HEK293T (cell line): ENCODE data around the gene DCDC2B.
"Not testable (repeated sequence)": the region's sequence is repeated elsewhere in the genome, so short reads cannot be mapped to it uniquely, and the experiment has no call there.

Experiments used
- CTCF ChIA-PET: fragments of 350-600 bp; formaldehyde crosslinking; extraction: SDS; loops from one replicate; lab custom pipeline; 2021; ENCODE audit warnings: antibody characterized with exemption, inconsistent platforms; lab: Yijun Ruan, JAX
- POLR2A ChIA-PET: fragments of 350-600 bp; formaldehyde crosslinking; extraction: SDS; loops from one replicate; lab custom pipeline; 2020; ENCODE audit warnings: antibody characterized with exemption, inconsistent platforms; lab: Yijun Ruan, JAX
- DNase-seq: peaks from one replicate; pipeline ENCODE4 v3.0.0; 2012; ENCODE audit warnings: mixed read lengths; ENCODE audit errors: extremely low spot score
- ARNT ChIP-seq: fragments of 450-650 bp; IDR thresholded peaks from 2 replicates; pipeline ENCODE4 v1.6.1; 2017; ENCODE audit warnings: mild to moderate bottlenecking
- BHLHE40 ChIP-seq: fragments of 450-650 bp; IDR thresholded peaks from 2 replicates; pipeline ENCODE4 v1.6.1; 2016; ENCODE audit warnings: mild to moderate bottlenecking, moderate library complexity, borderline replicate concordance
- CTBP1 ChIP-seq: fragments of 450-650 bp; IDR thresholded peaks from 2 replicates; pipeline ENCODE4 v1.6.1; 2016; ENCODE audit warnings: borderline replicate concordance
- ELF4 ChIP-seq: fragments of 450-650 bp; IDR thresholded peaks from 2 replicates; pipeline ENCODE4 v1.6.1; 2017; ENCODE audit warnings: antibody characterized with exemption
- FOXA1 ChIP-seq: fragments of 450-650 bp; IDR thresholded peaks from 2 replicates; pipeline ENCODE4 v1.6.1; 2016; ENCODE audit warnings: mild to moderate bottlenecking
- FOXK2 ChIP-seq: fragments of 450-650 bp; IDR thresholded peaks from 2 replicates; pipeline ENCODE4 v1.6.1; 2016; ENCODE audit warnings: mild to moderate bottlenecking
- FOXM1 ChIP-seq: fragments of 450-650 bp; IDR thresholded peaks from 2 replicates; pipeline ENCODE4 v1.6.1; 2017; ENCODE audit warnings: mild to moderate bottlenecking, borderline replicate concordance
- HDGF ChIP-seq: fragments of 450-650 bp; IDR thresholded peaks from 2 replicates; pipeline ENCODE4 v1.6.1; 2017; ENCODE audit warnings: antibody characterized with exemption, borderline replicate concordance
- L3MBTL2 ChIP-seq: fragments of 450-650 bp; conservative IDR thresholded peaks from 2 replicates; pipeline ENCODE4 v1.6.1; 2016; ENCODE audit warnings: mild to moderate bottlenecking
- LEF1 ChIP-seq: fragments of 450-650 bp; IDR thresholded peaks from 2 replicates; pipeline ENCODE4 v1.6.1; 2017; ENCODE audit warnings: mild to moderate bottlenecking, borderline replicate concordance
- NFRKB ChIP-seq: fragments of 450-650 bp; IDR thresholded peaks from 2 replicates; pipeline ENCODE4 v1.6.1; 2016; ENCODE audit warnings: mild to moderate bottlenecking, moderate library complexity
- PKNOX1 ChIP-seq: fragments of 450-650 bp; IDR thresholded peaks from 2 replicates; pipeline ENCODE4 v1.6.1; 2016
- SP1 ChIP-seq: fragments of 450-650 bp; IDR thresholded peaks from 2 replicates; pipeline ENCODE4 v1.6.1; 2017
- SUZ12 ChIP-seq: fragments of 450-650 bp; IDR thresholded peaks from 2 replicates; pipeline ENCODE4 v1.6.1; 2016; ENCODE audit warnings: mild to moderate bottlenecking
- TARDBP ChIP-seq: fragments of 450-650 bp; IDR thresholded peaks from 2 replicates; pipeline ENCODE4 v1.6.1; 2016
- ZNF384 ChIP-seq: fragments of 450-650 bp; IDR thresholded peaks from 2 replicates; pipeline ENCODE4 v1.6.1; 2016

The DCDC2B gene

GRCh38 chr1:32208891-32209328, at the start of gene DCDC2B:
TSS of gene DCDC2B (plus strand) at chr1:32209089. CDS start at chr1:32209094, 5 bp downstream.
- no peak for TF ChIP-seq ZNF384
- CTCF ChIA-PET, result interaction anchor here (0.9 kb wide), 1 partner anchor 39 kb away, joined by 3 read pairs; no protein-coding TSS in a partner anchor
- no peak for DNase-seq
- POLR2A ChIA-PET, result interaction anchor here (0.7 to 1.4 kb wide), 3 partner anchors 9 to 13 kb away, joined by 3 to 5 read pairs (median 3); partner anchors contain the start of genes CCDC28B, EIF3I and TMEM234

GRCh38 chr1:32159189-32159588, 49.7 kb upstream of the DCDC2B start:
- ChIA-PET CTCF (no interaction called here), POLR2A (no interaction called here)
- TF ChIP-seq HDGF, result no peak
- TF ChIP-seq SUZ12, result no peak
- TF ChIP-seq NFRKB, result no peak
- no peak for TF ChIP-seq CTBP1

GRCh38 chr1:32163405-32163804, 45.5 kb upstream of the DCDC2B start:
- ChIA-PET POLR2A (interaction anchor here (1.5 kb wide), 1 partner anchor 16 kb away, joined by 6 read pairs; the partner anchor contains the start of gene TXLNA), CTCF (interaction anchor here (0.6 to 0.7 kb wide), 2 partner anchors 10 to 37 kb away, joined by 3 to 5 read pairs; partner anchors contain the start of gene CCDC28B)
- no peak for TF ChIP-seq LEF1
- TF ChIP-seq HDGF, result no peak
- TF ChIP-seq CTBP1, result no peak
- no peak for TF ChIP-seq BHLHE40
- TF ChIP-seq ELF4, result no peak
- no peak for TF ChIP-seq TARDBP
- TF ChIP-seq SUZ12, result no peak
- TF ChIP-seq NFRKB, result no peak
- DNase-seq, result no peak

More at GRCh38 chr1:32159189-32159588, 49.7 kb upstream of the DCDC2B start:
- no peak for DNase-seq

GRCh38 chr1:32165633-32166032, 43.3 kb upstream of the DCDC2B start:
- CTCF ChIA-PET, DNase-seq, POLR2A ChIA-PET: not testable (repeated sequence)

- CTCF ChIA-PET, result no interaction called here
- POLR2A ChIA-PET, result interaction anchor here (1.3 kb wide), 1 partner anchor 8 kb away, joined by 4 read pairs; the partner anchor contains the start of gene TXLNA
Measured at GRCh38 chr1:32170991-32171390, 37.9 kb upstream of the DCDC2B start.

GRCh38 chr1:32172621-32173245, 36.2 kb upstream of the DCDC2B start:
- ChIA-PET CTCF (no interaction called here), POLR2A (no interaction called here)
- TF ChIP-seq SUZ12 (no peak), TARDBP (no peak), ZNF384 (no peak), ARNT (no peak), L3MBTL2 (no peak), BHLHE40 (no peak), FOXM1 (no peak)
- DNase-seq, result no peak

More at GRCh38 chr1:32170991-32171390, 37.9 kb upstream of the DCDC2B start:
- TF ChIP-seq PKNOX1, result no peak
- no peak for TF ChIP-seq FOXM1
- TF ChIP-seq ZNF384, result no peak
- no peak for TF ChIP-seq BHLHE40
- no peak for TF ChIP-seq FOXA1
- no peak for TF ChIP-seq LEF1
- DNase-seq, result no peak

- POLR2A ChIA-PET, result interaction anchor here (0.6 to 3.6 kb wide), 28 partner anchors 8 to 534 kb away, joined by 3 to 28 read pairs (median 4); partner anchors contain the start of genes BSDC1, CCDC28B, IQCC and KPNA6
- TF ChIP-seq SUZ12, result no peak
- no peak for TF ChIP-seq FOXA1
- TF ChIP-seq L3MBTL2, result no peak
- no peak for TF ChIP-seq FOXM1
- no peak for TF ChIP-seq SP1
- no peak for TF ChIP-seq ZNF384
- no peak for TF ChIP-seq ARNT
- no peak for TF ChIP-seq ELF4
- TF ChIP-seq BHLHE40, result no peak
- TF ChIP-seq PKNOX1, result no peak
- no peak for TF ChIP-seq FOXK2
- no peak for TF ChIP-seq NFRKB
- TF ChIP-seq HDGF, result no peak
- TF ChIP-seq LEF1, result no peak
- TF ChIP-seq TARDBP, result no peak
- TF ChIP-seq CTBP1, result no peak
- no peak for DNase-seq
- CTCF ChIA-PET, result interaction anchor here (0.6 to 1.2 kb wide), 2 partner anchors 37 to 615 kb away, joined by 3 read pairs; no protein-coding TSS in a partner anchor
Measured at GRCh38 chr1:32178380-32179192, 30.3 kb upstream of the DCDC2B start.
